Left ventricle myocardium inferior (tissue), 1 donor: ENCODE measurements around the gene ZNF575. TPM values are rescaled to one million over a fixed set of nuclear protein-coding genes. Genes with fewer than 3 reads are reported as not detected.

Experiments used
- DNase-seq: peaks from one replicate; pipeline ENCODE4 v3.0.0-alpha.2; 2020
- H3K27ac ChIP-seq: fragments of 200-600 bp; replicated peaks from 2 replicates; pipeline ENCODE4 v1.8.0; 2021
- H3K27me3 ChIP-seq: fragments of 200-600 bp; 2 replicates; pipeline ENCODE4 v1.8.0; 2021; ENCODE audit warnings: low read depth
- H3K36me3 ChIP-seq: fragments of 200-600 bp; 2 replicates; pipeline ENCODE4 v1.8.0; 2021
- H3K4me1 ChIP-seq: fragments of 200-600 bp; 2 replicates; pipeline ENCODE4 v1.8.0; 2021
- H3K4me3 ChIP-seq: fragments of 200-600 bp; 2 replicates; pipeline ENCODE4 v1.8.0; 2021; ENCODE audit warnings: mild to moderate bottlenecking, moderate library complexity
- H3K9me3 ChIP-seq: fragments of 200-600 bp; replicated peaks from 2 replicates; pipeline ENCODE4 v1.8.0; 2021
- intact Hi-C: fragments of 100-400 bp; cut with micrococcal nuclease; formaldehyde crosslinking; loops from one replicate; pipeline ENCODE4 v1.11.0; 2022
- total RNA-seq: library from RNA; stranded (reverse); fragmentation: NEBNext Ultra II Directional; extraction: Animal tissue kit (Norgen Biotek cat#: 25700); gene quantifications from one replicate; pipeline ENCODE4 v1.2.1, GENCODE V29; 2021
- TF ChIP-seq, protein P1 (sequence below): fragments of 200-600 bp; IDR thresholded peaks from 2 replicates; pipeline ENCODE4 v1.8.0; 2021; ENCODE audit warnings: antibody characterized with exemption, mild to moderate bottlenecking, borderline replicate concordance
- donor health status: DM: no; HTN: yes; CAD: no; lungs with severe emphysema.

The ZNF575 gene
- total RNA-seq, 1 donor from 2014 or later: 1.1 TPM

GRCh38 chr19:43540381-43540780 is 7.4 kb downstream of the ZNF575 start:
- no peak overlapping the region for H3K27ac ChIP-seq
- intact Hi-C loops: no loop called here
- H3K4me1 ChIP-seq: peaks cover 4% of the 10 kb centered on the region
- DNase-seq: no peak
- TF ChIP-seq, protein P1, sequence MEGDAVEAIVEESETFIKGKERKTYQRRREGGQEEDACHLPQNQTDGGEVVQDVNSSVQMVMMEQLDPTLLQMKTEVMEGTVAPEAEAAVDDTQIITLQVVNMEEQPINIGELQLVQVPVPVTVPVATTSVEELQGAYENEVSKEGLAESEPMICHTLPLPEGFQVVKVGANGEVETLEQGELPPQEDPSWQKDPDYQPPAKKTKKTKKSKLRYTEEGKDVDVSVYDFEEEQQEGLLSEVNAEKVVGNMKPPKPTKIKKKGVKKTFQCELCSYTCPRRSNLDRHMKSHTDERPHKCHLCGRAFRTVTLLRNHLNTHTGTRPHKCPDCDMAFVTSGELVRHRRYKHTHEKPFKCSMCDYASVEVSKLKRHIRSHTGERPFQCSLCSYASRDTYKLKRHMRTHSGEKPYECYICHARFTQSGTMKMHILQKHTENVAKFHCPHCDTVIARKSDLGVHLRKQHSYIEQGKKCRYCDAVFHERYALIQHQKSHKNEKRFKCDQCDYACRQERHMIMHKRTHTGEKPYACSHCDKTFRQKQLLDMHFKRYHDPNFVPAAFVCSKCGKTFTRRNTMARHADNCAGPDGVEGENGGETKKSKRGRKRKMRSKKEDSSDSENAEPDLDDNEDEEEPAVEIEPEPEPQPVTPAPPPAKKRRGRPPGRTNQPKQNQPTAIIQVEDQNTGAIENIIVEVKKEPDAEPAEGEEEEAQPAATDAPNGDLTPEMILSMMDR: no peak
- no peaks in the 10 kb centered on the region for H3K27me3 ChIP-seq
- no peak overlapping the region for H3K4me3 ChIP-seq
- H3K36me3 ChIP-seq: peaks cover 74% of the 10 kb centered on the region
- peaks cover 15% of the 10 kb centered on the region for H3K9me3 ChIP-seq

DNA sequence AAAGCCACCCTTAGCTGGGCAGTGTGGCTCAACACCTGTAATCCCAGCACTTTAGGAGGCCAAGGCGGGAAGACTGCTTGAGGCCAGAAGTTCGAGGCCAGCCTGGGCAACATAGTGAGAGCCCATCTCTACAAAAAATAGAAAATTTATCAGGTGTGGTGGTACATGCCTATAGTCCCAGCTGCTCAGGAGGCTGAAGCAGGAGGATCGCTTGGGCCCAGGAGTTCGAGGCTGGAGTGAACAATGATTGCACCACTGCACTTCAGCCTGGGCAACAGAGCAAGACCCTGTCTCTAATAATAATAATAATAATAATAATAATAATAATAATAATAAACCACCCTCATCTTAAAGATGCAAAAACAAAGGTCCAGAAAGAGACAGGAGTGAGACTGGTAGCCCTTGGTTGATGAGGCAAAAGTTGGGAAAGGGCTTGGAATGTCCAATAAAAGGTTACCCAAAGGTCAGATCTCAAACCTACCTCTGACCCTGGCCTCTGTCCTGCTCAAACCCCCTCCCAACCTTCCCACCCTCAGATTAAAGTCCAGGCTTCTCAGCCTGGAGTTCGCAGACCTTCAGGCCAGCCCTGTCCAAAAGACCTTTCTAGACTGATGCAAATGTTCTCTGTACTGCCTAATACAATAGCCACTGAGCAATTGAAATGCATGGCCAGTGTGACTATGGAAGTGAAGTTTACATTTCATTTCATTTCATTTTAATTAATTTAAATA is 9.1 kb downstream of the ZNF575 start:
- Histone ChIP-seq H3K4me1 (no peaks in the 10 kb centered on the region), H3K36me3 (peaks cover 79% of the 10 kb centered on the region), H3K9me3 (peaks cover 15% of the 10 kb centered on the region), H3K27me3 (no peaks in the 10 kb centered on the region), H3K4me3 (no peak overlapping the region), H3K27ac (no peak overlapping the region)
- DNase-seq: no peak
- intact Hi-C loops: no loop called here
- TF ChIP-seq, protein P1: no peak

DNA sequence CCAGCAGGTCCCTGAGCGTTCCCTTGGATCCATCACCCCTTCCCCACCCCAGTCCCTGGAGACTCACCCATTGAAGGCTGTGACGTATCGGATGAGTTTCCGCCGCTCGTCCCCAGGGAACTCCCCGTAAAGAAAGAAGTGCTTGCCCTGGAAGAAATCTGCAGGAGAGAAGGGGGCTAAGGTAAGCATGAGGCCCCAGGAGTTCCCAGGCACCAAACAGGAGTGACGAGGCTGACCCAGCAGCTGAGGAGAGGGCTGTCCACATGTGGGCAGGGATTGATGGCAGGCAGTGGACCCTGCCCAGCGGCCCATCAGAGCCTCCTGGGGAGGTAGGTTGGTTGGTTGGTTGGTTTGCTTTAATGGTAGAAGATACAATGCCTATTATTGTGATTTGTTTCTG is 11.1 kb downstream of the ZNF575 start:
- no peak for DNase-seq
- Histone ChIP-seq H3K9me3 (peaks cover 6% of the 10 kb centered on the region), H3K36me3 (peaks cover 66% of the 10 kb centered on the region), H3K4me3 (no peak overlapping the region), H3K4me1 (no peaks in the 10 kb centered on the region), H3K27ac (no peak overlapping the region), H3K27me3 (no peaks in the 10 kb centered on the region)
- intact Hi-C loops: no loop called here
- TF ChIP-seq, protein P1: no peak

DNA sequence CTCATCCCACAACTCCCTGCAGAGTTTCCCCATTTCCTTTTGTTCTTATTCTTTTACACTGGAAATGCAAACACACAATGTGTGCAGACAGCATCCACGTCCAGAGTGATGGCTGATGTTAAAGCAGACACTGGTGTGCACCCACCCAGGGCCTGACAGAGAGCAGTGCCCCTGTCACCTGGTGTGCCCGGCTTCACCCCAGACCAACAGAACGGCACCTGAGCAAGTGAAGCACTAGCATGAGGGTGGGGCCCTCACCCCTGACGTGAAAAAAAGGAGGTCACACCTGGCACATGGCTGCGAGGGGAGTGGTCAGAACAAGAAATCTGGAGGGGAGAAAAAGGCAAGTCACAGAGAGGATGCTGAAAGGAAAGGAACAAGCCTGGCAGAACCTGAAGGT is 12.3 kb downstream of the ZNF575 start:
- intact Hi-C loops: no loop called here
- no peak for DNase-seq
- Histone ChIP-seq H3K27me3 (no peaks in the 10 kb centered on the region), H3K4me3 (no peak overlapping the region), H3K9me3 (no peaks in the 10 kb centered on the region), H3K27ac (no peak overlapping the region), H3K36me3 (peaks cover 66% of the 10 kb centered on the region), H3K4me1 (no peaks in the 10 kb centered on the region)
- TF ChIP-seq, protein P1: no peak

DNA sequence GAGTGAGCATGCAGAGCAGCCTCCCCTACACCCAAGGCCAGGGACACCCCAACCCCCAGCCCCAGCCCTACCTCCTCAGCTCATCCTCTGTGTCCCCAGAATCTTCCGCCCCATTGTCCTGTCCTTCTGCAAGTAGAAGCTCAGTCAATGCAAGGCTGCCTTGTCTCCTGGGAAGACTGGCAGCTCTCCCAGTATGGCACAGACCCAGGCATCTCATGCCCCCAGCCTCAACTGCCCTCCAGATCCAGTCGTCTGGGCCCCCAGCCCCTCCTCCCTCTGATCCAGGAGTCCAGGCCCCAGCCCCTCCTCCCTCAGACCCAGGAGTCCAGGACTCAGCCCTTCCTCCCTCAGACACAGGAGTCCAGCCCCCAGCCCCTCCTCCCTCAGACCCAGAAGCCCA is 13.0 kb downstream of the ZNF575 start:
- Histone ChIP-seq H3K4me3 (no peak overlapping the region), H3K36me3 (peaks cover 65% of the 10 kb centered on the region), H3K27ac (no peak overlapping the region), H3K9me3 (no peaks in the 10 kb centered on the region), H3K27me3 (no peaks in the 10 kb centered on the region), H3K4me1 (no peaks in the 10 kb centered on the region)
- TF ChIP-seq, protein P1: no peak
- intact Hi-C loops: no loop called here
- no peak for DNase-seq
